CD4-positive, alpha-beta T cell treated with Interleukin-4 for 1 hour (primary cell): ENCODE results near the gene RPL10.

Experiments used
- DNase-seq, 2 donors: peaks; one replicate each; pipeline ENCODE4 v3.0.0-alpha.2; 2020 to 2022

The RPL10 gene

DNA sequence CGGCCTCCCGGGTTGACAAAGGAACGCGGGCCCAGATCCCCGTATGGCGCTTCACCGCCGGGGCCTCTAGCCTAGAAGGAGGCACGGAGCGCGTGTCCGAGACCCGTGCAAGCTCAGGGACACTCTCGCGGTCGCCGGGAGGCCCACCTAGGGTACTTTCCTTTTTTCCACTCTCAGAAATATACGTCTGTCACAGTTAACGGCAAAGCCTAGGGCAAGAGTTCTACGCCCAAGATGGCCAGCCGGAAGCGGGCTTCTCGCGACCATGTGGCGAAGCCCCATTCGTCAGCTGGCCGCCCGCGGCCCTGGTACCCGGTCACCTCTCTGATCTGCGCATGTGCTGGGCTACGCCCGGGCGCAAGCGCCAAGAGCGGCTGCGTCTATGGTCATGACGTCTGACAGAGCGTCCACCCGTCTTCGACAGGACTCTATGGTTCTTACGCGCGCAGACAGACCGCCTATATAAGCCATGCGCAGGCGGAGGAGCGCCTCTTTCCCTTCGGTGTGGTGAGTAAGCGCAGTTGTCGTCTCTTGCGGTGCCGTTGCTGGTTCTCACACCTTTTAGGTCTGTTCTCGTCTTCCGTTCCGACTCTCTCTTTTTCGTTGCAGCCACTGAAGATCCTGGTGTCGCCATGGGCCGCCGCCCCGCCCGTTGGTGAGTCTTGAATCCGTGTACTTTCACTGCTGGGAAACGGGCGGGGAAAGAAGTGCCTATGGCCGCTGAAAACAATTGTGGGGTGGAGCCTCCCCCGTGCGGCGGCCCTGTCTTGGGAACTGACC is at the start of gene RPL10:
RPL10 (plus strand) TSS at position 490 of the 780 bp plus-strand sequence; CDS start at position 633, 143 bp downstream.
- DNase-seq: peak; percentile 95 to 97

DNA sequence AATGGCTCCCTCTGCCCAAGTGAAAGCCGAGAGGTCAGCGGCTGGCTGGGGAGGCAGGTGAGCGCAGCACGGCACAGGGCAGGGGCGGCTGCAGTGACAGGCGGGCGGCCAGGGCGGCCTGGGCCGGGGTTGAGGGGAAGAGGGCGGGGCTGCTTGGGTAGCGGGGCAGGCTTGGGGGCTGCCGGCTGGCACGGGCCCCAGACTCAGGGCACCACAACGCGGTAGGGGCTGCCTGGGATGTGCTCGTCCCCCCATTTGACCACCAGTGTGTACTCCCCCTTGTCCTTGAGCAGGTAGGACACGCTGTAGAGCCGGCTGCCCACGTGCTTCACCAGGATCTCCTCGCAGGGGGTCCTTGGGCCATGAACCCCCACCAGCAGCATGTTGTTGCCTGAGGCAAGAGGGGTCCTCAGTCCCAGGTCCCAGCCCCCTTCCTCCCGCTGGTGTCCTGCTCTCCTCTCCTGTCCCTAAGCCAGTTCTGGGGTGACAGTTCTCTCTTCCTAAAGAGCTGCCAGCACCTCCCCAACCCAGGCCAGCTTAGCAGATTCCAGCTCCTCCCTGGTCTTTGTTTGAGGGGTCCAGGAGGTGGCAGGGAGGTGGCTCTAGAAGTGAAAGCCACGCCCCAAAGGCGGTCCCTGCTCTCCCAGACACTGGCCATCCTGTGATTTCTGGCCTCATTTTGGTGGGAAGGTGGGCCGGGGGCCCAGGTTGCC is 49.4 kb upstream of the RPL10 start:
- peak in 1 of 2 donors; percentile 3 for DNase-seq

DNA sequence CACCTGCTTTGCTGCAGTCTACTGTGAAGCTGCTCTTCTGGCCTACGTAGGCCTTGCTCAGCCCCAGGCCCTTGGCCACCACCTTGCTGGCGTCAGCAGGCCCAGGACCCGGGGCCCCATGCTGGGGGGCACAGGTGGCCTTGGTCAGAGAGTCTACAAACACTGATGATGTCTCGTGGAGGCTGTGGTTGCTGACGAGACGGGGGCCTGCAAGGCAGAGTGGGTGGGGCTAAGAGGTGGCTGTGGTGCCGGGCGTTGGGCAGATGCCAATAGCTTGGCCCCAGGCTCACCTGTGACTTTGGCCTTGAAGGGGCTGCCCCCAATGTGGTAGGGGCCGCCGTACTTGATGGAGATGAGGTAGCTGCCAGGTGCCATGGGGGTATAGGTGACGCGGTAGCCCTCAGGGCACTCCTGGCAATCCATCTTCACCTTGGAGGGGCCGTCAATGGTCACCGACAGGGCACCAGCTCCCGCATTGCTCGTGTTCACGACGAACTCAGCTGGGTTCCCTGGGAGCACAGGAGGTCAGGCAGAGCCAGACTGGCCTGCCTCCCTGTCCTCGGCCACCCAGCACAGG is 48.7 kb upstream of the RPL10 start:
- peak in 1 of 2 donors; percentile 19 for DNase-seq

DNA sequence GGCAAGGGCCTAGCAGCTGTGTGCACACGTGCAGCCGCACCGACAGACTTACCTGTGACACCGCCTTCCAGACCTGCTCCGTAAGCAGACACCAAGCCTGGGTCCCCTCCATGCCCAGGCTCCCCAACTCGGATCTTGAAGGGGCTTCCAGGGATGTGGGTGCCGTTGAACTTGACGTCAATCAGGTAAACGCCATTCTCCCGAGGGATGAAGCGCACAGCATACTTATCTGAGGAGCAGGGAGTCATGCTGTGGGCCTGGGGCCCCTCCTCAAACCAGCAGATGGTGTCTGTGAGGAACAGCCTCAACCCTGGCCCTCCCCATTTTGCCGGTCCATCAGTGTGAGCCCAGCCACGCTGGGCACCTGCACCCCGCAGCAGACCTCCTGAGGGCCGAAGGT is 48.2 kb upstream of the RPL10 start:
- DNase-seq: peak in 1 of 2 donors; percentile 2

DNA sequence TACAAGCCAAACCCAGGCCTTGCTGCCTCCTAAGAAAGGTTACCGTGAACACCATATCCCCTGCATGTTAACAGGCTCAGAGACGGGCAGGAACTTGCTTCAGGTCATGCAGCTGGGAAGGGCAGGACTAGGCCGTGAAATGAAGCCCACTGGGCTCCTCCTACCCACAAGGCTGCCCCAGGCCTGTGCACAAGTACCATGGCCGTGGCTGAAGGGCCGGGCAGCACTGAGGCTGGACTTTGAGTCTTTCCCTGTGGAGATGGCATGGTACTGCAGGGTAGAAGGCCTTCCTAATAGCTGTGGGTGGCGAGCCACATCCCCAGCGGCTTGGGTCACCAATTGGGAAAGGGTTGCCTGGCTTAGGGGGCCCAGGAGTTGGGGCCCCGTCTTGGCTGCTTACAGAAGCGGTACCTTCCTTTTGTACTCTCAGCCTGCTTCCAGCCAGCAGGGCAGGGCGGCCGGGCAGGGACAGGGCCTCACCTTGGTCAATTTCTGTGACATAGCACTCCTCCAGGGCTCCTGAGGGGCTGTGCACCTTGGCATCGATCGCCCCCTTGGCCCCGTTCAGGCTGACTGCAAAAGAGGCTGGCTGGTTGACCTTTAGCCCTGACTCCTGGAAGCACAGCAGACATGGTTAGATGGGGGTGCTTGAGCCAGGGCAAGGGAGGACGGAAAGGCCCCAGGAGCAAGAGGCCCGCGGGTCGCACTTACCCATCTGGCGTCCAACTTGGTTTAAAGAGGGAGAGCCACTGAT is 47.6 kb upstream of the RPL10 start:
- DNase-seq: peak in 1 of 2 donors; percentile 2

DNA sequence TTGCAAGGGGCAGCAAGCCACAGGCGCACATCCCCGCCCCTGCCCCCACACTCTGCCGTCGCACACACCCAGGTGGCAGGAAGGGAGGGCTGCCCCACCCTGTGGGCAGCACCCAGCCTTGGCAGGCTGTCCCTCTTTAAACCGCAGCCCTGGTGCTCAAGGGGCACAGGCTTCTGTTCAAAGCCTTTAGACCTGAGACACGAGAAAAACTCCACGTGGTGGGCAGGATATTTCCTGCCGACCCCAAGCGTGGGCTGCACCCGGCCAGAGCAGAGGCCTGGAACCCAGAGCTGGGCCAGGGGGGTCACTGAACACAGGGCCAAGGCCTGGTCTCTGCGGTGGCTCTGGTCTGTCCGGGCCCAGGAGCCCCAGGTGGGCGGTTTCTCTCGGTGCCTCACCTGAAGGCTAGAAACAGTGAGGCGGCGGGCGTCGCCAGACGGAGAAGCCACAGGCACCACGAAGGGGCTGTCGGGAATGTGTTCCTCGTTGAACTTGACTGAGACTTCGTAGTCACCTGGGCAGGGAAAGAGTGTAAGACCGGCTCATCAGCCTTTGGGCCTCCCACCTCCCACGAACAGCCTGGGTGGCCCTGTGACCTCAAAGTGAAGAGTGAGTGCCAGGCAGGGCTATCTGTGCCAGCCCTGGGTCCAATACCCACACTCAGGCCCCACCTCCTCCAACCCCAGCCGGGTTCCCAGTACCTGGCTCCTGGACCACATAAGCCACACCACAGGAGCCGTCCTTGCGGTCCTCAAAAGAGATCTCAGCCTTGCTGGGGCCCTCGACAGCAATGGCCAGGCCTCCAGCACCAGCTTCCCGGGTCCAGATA is 46.8 kb upstream of the RPL10 start:
- DNase-seq: peak; percentile 64 to 68

DNA sequence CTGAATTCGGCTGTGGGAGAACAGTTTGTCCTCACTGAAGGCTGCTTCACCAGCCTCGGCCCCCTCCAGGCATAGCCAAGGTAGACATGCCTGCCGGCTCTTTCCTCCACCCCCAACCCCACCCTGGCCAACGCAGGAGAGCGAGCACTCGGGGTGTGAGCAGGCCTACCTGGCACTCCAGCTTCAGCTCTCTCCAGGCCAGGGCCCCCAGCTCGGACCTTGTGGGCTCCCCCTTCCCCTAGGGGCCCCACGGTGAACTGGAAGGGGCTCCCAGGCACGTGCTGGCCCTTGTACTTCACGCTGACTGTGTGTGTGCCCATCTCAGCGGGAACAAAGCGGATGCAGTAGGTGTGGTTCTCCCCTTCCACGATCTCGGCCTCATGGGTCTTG is 46.2 kb upstream of the RPL10 start:
- DNase-seq: peak in 1 of 2 donors; percentile 11

DNA sequence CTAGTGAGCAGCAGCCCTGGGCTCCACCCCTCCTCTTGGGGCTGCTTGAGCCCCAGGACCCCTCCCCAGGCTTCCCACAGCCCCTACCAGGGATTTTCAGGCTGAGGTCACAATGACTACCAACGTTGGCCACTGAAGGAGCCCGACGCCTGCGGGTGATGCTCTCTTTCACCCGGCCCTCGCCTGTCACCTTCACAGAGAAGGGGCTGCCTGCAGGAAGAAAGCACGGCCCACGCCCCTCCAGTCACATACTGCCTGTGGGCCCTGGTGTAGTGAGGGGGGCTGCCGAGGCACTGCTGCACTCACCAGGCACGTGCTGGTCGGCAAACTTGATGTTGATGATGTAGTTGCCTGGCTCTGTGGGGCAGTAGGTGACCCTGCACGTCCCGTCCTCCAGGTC is 45.7 kb upstream of the RPL10 start:
- no peak for DNase-seq

DNA sequence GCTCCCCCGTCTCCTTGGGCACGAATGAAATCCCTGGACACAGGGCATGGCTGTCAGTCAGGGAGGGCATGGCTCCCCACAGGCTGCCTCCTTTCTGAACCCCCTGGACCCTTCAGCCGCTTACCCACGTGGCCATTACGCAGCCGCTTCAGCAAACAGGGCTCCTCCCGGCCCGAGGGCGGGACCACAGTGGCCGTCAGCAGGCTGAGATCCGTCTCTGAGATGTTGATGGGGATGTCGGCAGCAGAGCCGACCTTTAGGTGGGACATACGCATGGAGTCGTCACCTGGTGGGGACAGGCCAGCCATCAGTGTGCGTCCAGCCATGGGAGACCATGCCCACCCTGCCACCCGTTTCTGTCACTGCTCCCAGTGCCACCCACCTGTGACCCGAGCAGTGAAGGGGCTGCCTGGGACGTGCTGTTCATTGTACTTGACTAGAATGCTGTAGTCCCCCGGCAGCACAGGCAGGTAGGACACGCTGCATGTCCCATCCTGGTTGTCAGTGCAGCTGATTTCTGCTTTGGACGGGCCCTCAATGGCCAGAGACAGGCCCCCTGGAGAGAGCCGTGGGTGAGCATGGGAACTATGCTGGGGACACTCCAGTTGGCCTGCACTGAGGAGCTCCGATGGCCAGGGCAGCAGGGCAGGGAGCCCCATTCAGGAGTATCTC is 44.9 kb upstream of the RPL10 start:
- no peak for DNase-seq

DNA sequence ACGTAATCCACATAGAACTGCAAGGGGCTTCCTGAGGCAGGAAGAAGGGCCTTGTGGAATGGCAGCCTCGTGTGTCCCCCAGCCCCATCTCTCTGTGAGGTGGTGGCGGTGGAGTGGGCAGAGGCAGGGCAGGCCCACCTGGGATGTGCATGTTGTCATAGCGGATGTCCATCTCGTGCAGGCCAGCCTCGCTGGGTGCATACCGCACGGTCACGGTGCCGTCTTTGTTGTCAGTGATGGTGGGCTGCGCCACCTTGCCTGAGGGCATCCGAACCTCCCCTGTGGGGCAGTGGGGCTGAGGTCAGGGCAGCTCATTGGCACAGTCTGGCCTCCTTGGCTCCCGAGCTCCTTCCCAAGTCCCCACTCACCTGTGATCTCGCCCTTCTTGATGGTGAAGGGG is 44.2 kb upstream of the RPL10 start:
- peak in 1 of 2 donors; percentile 0 for DNase-seq

DNA sequence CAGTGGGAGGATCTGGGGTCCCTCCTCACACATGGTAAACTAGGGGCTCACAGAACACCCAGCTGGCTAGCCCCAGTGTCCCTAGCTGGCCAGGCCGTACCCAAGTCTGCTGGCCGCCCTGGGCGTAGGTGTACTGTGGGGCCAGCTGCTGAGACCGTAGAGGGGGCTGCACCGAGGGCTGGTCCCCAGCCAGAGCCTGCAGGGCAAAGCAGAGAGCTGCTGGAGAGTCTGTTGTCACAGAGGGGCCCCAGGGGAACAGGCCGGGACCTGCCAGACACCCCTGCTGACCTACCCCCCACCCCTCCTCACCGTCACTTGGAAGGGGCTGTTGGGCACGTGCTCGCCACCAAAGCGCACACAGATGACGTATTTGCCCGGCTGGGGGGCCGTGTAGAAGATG is 43.7 kb upstream of the RPL10 start:
- peak in 1 of 2 donors; percentile 4 for DNase-seq

DNA sequence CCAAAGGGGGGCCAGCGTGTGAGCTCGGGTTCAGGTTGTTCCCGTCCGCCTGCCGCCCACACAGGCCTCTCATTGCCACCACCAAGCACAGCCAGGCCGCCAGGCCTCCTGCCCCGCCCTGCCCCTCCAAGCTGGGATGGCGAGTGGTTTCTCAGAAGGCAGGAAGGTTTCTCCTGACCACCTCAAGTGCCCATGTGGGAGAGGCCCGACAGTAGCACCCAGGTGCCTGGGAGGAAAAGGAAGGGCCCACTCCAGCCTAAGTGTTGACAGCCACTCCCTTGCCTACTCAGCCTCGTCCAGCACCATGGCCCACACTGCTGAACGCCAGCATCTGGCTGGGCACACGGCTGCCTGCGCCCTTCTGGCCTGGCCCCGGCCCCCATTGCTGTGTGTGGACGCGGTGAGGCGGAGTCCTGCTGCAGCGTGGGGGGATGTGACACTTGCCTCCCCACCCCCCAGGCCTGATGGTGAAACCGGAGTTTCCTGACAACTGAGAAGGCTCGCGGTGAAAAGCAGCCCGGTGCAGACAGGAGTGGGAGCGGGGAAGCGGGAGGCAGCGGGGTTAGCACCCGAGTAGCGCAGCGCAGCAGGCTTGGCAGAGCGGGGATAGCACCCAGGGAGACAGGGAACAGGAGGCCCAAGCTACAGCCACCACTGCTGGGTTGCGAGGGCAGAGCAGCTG is 42.9 kb upstream of the RPL10 start:
- peak in 1 of 2 donors; percentile 8 for DNase-seq

DNA sequence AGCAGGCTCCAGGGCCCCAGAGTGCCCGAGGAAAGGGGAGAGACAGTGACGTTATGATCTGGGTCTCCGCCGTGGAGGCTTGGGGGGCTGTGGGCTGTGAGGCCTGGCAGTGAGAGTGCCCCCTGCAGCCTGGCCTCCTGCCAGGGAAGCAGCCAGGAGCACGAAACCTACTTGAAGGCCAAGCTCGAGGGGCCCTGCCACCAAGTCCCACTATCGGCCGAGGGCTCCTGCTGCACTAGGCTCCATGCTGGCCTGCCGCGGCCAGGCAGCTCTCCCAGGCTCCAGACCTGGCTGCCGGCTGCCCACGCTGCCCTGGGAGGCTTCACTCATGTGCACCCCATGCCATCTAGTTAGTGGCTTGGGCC is 42.4 kb upstream of the RPL10 start:
- DNase-seq: no peak

DNA sequence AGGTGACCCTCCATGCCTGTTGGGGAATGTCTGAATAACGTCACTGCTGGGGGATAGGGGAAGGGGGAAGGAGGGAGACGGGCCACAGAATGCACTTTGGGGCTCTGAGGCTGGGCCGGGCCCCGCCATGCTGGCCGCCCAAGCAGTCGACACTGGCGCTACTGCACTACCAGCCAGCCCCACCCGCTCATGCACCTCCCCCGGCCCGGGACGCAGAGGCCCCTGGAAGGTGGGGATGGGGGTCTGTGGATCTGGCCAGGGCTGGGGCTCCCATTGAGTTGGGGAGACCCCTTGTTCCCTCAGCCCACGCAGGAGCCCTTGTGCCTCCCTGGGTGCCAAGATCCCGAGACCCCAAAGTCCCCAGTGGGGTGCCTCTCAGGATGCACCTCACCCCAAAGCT is 41.6 kb upstream of the RPL10 start:
- peak in 1 of 2 donors; percentile 0 for DNase-seq

DNA sequence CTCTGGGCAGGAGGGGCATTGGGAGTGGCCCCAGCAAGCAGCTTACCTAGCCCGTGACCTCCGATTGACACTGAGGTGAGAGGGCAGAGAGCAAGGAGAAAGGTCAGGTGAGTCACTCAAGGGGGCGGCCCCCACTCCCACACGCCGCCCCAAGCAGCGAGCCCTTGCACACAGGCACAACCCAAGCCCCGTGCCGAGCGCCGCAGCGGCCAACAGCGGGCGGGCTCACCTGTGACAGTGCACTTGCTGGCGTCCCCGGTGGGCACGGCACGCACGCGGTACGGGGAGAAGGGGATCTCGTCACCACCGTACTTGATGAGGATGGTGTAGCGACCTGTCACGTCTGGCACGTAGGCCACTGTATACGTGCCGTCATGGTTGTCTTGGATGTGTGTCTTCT is 41.0 kb upstream of the RPL10 start:
- DNase-seq: peak in 1 of 2 donors; percentile 2

DNA sequence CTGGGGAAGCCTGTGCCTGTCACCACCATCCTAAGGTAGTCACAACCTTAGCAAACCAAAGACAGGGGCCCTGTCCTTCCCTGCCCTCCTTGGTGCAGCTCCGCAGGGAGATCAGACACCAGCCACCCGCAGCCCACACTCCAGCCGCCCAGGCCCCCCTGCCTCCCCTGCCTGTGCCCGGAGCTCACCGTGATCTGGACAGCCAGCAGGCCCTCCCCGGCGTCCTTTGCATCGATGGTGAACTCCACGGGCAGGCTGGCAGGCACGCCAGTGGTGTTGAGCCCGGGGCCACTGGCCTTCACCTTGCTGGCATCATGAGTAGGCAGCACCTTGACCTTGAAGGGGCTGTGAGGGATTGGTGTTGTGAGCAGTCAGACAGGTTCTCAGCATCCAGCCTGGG is 40.2 kb upstream of the RPL10 start:
- no peak for DNase-seq

DNA sequence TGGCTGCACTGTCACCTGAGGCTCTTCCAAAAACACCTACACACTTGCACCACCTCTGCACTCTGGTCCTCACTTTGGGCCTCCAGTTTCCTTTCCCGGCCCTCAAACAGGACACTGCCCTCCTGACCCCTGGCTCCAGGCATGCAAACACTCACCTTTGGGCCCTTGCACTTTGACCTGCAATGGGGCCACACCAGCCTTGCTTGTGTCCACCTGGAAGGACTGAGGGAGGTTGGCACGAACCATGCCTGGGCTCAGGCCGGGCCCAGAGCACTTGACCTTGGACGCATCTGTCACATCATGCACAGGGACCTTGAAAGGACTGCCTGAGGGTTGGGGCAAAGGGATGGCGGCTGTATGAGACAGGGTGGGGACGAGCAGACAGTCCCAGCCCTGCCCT is 39.3 kb upstream of the RPL10 start:
- no peak for DNase-seq

DNA sequence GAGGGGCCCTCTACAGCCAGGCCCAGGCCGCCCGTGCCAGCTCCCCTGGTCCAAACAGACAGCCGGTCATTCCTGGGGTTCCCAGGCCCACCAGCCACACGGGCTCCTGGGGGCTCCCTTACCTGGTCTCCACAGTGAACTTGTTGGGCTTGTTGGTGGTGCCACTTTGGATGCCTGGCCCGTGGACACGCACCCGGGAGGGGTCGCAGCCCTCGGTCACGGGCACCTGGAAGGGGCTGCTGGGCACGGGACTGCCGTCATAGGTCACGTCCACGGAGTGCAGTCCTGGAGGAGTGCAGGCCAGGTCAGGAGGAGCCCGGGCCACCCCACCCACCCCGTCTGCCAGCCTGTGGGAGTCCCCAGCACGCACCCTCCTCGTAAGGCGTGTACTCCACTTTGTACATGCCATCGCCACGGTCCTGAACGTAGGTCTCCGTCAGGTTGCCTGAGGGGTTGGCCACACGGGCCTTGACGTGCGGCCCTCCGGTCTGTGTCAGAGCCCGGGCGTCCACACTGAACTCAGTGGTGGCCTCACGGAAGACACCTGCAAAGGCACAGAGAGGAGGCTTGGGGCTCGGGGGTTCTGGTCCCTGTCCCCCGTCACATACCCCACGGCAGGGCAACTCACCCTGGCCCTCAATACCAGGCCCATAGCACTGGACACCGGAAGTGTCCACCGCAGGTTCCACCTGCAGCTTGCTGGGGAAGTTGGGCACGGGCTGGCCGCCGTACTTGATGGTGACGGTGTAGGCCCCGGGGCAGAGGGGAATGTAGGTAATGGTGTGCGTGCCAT is 38.6 kb upstream of the RPL10 start:
- no peak for DNase-seq

DNA sequence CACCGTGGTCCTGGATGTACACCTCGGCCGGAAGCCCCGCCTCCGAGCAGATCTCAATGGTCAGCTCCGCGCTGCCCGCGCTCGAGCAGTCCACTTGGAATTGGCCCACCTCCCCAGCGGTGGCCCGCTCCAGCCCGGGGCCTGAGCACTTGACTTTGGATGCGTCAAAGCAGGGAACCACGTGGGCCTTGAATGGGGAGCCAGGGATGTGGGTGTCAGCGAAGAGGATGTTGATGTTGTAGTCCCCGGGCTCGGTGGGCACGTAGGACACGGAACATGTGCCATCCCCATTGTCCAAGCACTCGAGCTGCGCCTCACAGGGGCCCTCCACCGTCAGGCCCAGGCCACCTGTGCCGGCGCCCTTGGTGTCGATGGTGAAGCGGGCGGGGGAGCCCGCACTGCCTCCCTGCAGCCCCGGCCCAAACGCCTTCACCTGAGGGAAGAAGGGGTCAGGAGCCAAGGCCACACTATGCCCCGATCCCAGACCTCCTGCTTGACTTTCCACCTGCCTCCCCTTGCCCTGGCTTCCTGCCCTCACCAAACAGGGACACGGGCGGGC is 37.9 kb upstream of the RPL10 start:
- DNase-seq: no peak
